Left renal cortex interstitium (tissue), 4 donors: ENCODE measurements around the gene PSORS1C1. TPM values are rescaled to one million over a fixed set of nuclear protein-coding genes. Genes with fewer than 3 reads are reported as not detected.
A peak's percentile ranks its signal among the peaks of the same experiment; 100 is the strongest.
"Not testable (repeated sequence)": the region's sequence is repeated elsewhere in the genome, so short reads cannot be mapped to it uniquely, and the experiment has no call there.

Source experiments
- DNase-seq, 4 donors: peaks; one replicate each; pipeline ENCODE4 v3.0.0-alpha.2; 2013; ENCODE audit warnings: low read depth in 4 of 4, low spot score in 2 of 4, missing footprints in 1 of 4
- polyA plus RNA-seq, 4 donors: library from polyadenylated mRNA; unstranded; fragments of 120-200 nt; gene quantifications; one replicate each; pipeline ENCODE4 v1.2.1, GENCODE V29; 2013; ENCODE audit not compliant: insufficient read length in 4 of 4

PSORS1C1 gene
- polyA plus RNA-seq, 4 donors, result 0.05 to 0.34 (median 0.21) TPM; not detected in 1

GRCh38 chr6:31172973-31173384 is 58.4 kb downstream of the PSORS1C1 start:
- no peak for DNase-seq

GRCh38 chr6:31173406-31173805 is 58.8 kb downstream of the PSORS1C1 start:
- no peak for DNase-seq

GRCh38 chr6:31174378-31174777 is 59.8 kb downstream of the PSORS1C1 start:
- DNase-seq, result no peak

GRCh38 chr6:31175971-31176370 is 61.4 kb downstream of the PSORS1C1 start:
- DNase-seq, result no peak

GRCh38 chr6:31178143-31179041 is 63.8 kb downstream of the PSORS1C1 start:
- DNase-seq, result no peak

- no peak for DNase-seq
Measured at GRCh38 chr6:31179042-31179386, 64.4 kb downstream of the PSORS1C1 start.

- DNase-seq, result no peak
Measured at GRCh38 chr6:31179896-31180295, 65.3 kb downstream of the PSORS1C1 start.

DNA sequence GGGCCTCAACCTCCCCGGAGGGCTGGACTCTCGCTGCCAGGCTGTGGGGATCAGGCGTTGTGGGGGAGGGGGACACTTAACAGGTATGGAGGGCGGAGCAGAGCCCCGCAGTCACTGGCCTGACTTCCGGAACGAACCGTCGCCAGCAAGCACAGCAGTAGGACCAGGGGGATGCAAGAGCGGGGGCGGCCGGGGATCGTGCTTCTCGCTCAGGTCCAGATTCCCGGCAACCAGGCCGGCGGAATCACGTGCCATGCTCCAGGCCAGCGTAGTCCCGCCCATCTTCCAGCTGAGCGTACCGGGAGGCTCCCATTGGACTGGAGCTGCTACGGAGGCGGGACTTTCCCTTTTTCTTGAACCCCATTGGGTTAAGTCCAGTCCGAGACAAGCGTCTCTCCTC is 65.9 kb downstream of the PSORS1C1 start:
- DNase-seq, result peak in 1 of 4 donors; percentile 54

DNA sequence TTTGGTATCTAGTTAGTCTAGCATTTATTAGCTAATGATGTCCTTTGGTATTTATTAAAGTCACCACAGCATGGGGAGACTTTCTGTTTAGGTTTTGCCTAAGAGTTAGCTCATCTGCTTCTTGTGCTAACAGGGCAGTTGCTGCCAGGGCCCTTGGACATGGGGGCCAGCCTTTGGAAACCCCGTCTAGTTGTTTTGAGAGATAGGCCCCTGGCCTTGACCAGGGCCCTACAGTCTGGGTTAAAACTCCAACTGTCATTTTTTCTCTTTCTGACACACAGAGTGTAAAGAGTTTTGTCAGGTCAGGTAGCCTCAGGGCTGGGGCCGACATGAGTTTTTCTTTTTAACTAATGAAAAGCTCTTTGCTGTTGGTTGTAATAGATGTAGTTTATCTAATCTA is 68.7 kb downstream of the PSORS1C1 start:
- DNase-seq, result not testable (repeated sequence)

- not testable (repeated sequence) for DNase-seq
Measured at GRCh38 chr6:31183859-31184258, 69.3 kb downstream of the PSORS1C1 start.

- DNase-seq, result not testable (repeated sequence)
Measured at GRCh38 chr6:31185695-31186051, 71.1 kb downstream of the PSORS1C1 start.

DNA sequence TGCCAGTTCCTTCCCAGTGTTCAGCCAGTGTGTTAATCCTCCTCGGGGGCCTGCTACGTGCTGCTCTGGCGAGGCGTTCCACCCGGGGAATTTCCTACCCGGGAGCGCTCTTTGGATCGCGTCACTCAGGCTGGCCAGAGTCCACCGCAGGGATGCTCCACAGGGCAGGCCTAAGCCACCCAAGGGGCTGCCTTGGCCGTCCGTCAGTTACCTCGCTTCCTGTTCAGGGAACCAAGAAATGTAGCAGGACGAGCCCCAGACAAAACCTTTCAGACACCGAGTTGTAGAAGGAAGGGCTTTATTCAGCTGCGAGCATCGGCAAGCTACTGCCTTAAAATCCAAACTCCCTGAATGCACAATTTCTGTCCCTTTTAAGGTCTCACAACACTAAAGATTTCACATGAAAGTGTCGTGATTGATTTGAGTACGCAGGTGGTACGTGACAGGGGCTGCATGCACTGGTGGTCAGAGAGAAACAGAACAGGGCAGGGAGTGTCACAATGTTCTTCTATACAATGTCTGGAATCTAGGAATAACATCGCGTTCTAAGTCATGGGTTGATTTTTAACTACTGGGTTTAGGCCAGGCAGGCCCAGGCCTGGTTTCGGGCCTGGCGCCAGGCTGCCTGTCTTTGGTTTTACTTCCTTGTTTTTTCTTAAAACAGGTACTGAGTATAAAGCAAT is 71.6 kb downstream of the PSORS1C1 start:
- DNase-seq, result no peak

DNA sequence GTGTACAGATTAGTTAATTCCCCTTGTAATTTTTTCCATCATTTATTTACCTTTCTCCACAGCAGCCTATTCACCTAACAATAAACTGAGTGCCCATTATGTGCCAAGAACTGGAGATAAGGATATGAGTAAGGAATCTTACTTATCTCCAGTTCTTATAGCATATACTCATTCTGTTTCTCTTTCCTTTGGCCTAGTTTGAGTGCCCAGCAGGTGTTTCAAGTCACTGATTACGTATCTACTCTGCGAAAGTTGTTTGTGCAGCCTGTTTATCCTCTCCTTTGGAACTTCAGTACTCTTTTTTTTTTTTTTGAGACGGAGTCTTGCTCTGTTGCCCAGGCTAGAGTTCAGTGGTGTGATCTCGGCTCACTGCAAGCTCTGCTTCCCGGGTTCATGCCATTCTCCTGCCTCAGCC is 73.2 kb downstream of the PSORS1C1 start:
- DNase-seq, result no peak

- DNase-seq, result not testable (repeated sequence)
Measured at GRCh38 chr6:31189223-31189622, 74.6 kb downstream of the PSORS1C1 start.

Other genes with a start within 250 kb of the PSORS1C1 start
- 100 to 1,000 TPM; 141 to 222 (median 177) TPM for gene DDR1, start 230.3 kb upstream of the PSORS1C1 start, polyA plus RNA-seq
- gene GTF2H4, start 206.6 kb upstream of the PSORS1C1 start, polyA plus RNA-seq, result 10 to 100 TPM; 35.3 to 60.7 (median 45.6) TPM
- gene VARS2, start 200.6 kb upstream of the PSORS1C1 start, polyA plus RNA-seq, result 10 to 100 TPM; 28.6 to 54.8 (median 40.8) TPM
- gene SFTA2, start 182.6 kb upstream of the PSORS1C1 start, polyA plus RNA-seq, result 1 to 10 TPM in 3 of 4 donors, under 1 TPM in 1; 0.95 to 1.3 (median 1.1) TPM
- gene MUCL3, start 173.8 kb upstream of the PSORS1C1 start, polyA plus RNA-seq, result under 1 TPM in 3 of 4 donors, not detected in 1; 0.07 to 0.13 (median 0.13) TPM
- gene MUC21, start 131.1 kb upstream of the PSORS1C1 start, polyA plus RNA-seq, result under 1 TPM in 1 of 4 donors, not detected in 3; 0.03 TPM
- not detected for gene MUC22, start 104.3 kb upstream of the PSORS1C1 start, polyA plus RNA-seq
- gene C6orf15, start 2.2 kb upstream of the PSORS1C1 start, polyA plus RNA-seq, result not detected
- not detected for gene CDSN, start 5.6 kb downstream of the PSORS1C1 start, polyA plus RNA-seq
- gene PSORS1C2, start 24.3 kb downstream of the PSORS1C1 start, polyA plus RNA-seq, result under 1 TPM in 1 of 4 donors, not detected in 3; 0.22 TPM
- gene CCHCR1, start 43.0 kb downstream of the PSORS1C1 start, polyA plus RNA-seq, result 10 to 100 TPM; 24.0 to 47.0 (median 34.0) TPM
- gene TCF19, start 43.8 kb downstream of the PSORS1C1 start, polyA plus RNA-seq, result 10 to 100 TPM; 17.1 to 20.8 (median 18.8) TPM
- 10 to 100 TPM in 1 of 4 donors, 1 to 10 TPM in 3; 1.8 to 10.1 (median 5.2) TPM for gene POU5F1, start 55.9 kb downstream of the PSORS1C1 start, polyA plus RNA-seq
- gene HLA-C, start 157.3 kb downstream of the PSORS1C1 start, polyA plus RNA-seq, result 100 to 1,000 TPM in 2 of 4 donors, 10 to 100 TPM in 2; 63.5 to 225 (median 116) TPM
- gene HLA-B, start 242.4 kb downstream of the PSORS1C1 start, polyA plus RNA-seq, result 100 to 1,000 TPM; 118 to 163 (median 137) TPM